NCI-H2081 treated with DMSO at 0.1 percent for 48 hours (cell line): ENCODE data around the gene KRTAP10-10.
"Not testable (repeated sequence)": the region's sequence is repeated elsewhere in the genome, so short reads cannot be mapped to it uniquely, and the experiment has no call there.

Experiments
- DNase-seq: peaks from one replicate; lab custom pipeline; 2025; lab: John Stamatoyannopoulos, UW

The KRTAP10-10 gene, protein sequence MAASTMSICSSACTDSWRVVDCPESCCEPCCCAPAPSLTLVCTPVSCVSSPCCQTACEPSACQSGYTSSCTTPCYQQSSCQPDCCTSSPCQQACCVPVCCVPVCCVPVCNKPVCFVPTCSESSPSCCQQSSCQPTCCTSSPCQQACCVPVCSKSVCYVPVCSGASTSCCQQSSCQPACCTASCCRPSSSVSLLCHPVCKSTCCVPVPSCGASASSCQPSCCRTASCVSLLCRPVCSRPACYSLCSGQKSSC

DNA sequence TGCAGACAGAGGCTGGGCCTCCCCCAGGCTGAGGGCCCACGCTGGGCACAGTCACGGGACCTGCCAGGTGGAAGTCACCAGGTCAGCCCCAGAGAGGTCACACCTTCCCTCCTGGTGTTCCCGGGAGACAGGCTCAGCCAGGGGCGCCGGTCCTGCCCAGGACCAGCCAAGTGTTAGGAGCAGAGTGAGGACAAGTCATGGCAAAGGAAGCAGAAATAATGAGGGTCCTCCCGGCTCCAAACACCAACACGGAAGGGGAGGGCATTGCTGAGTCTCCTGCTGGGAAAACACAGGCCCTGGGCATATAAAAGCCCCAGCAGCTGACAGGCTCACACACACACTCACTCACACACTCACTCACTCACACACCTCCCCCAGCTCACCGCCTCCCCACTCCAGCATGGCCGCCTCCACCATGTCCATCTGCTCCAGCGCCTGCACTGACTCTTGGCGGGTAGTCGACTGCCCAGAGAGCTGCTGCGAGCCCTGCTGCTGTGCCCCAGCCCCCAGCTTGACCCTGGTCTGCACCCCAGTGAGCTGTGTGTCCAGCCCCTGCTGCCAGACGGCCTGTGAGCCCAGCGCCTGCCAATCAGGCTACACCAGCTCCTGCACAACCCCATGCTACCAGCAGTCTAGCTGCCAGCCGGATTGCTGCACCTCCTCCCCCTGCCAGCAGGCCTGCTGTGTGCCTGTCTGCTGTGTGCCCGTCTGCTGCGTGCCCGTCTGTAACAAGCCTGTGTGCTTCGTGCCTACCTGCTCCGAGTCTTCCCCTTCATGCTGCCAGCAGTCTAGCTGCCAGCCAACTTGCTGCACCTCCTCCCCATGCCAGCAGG is at the start of gene KRTAP10-10:
Gene KRTAP10-10 (plus strand): TSS at position 339 of the 833 bp plus-strand sequence. CDS start 62 bp downstream, at position 401.
- no peak for DNase-seq

DNA sequence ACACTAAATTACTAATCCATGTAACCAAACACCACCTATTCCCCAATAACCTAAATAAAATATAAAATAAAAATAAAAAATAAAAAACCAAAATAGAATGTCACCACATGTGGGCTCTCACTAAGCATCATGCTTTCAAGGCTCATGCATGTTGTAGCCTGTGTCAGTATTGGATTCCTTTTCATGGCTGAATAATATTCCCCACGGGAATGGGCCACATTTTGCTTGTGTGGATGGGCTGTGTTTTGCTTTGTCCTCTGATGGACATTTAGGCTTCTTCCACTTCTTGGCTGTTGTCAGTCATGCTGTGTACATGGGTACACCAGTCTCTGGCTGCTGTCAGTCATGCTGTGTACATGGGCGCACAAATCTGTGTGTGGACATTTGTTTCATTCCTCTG is 48.1 kb upstream of the KRTAP10-10 start:
- no peak for DNase-seq

DNA sequence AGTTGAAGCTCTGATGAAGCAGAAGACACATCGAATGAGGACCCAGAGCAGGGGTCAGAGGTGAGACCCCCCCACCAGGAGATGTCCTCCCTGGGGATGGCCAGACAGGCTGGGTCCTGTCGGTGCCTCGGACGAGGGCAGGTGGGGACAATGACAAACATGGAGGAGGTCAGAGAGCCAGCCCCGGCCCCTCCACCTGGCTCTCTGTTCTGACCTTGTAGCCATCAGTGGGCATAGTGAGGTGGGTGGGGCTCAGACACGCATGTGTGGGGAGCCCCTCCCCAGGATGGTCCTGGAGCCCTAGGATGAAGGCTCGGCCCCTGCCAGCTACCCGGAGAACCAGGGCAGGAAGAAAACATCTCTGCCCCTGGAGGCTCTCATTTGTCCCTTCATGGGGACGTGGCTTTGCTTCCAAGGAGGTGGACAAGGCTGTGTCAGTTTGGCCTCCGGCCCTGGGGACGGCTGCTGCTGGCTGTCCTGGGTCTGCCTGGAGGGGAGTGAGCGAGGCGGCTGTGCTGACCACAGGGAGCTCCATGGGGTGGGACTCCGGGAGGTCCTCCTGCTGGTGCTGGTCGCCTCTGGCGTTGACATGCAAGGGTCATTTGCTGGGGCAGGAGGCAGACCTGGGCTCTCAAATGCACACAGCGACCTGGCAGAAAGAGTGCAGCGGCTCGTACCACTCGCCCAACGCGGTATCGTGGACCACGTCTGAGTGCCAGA is 47.4 kb upstream of the KRTAP10-10 start:
- no peak for DNase-seq

DNA sequence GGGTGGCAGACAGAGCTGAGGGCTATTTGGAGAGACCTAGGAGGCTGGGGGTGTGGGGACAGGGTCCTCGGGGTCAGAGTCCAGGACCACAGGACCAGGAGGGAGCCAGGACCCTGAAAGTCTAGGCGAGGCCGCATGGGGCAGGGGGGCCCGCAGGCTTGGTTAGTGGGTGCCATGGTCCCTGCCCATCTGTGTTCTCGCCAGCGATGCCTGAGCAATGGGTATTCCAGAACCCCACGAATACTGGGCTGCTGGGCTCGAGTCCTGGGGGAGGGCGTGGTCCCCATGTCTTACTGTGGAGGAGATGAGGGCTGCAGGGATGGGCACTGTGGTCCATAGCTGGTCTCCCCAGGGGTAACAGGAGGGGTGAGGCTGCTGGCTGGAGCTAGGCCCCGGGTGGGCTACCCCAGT is 46.8 kb upstream of the KRTAP10-10 start:
- DNase-seq = no peak

DNA sequence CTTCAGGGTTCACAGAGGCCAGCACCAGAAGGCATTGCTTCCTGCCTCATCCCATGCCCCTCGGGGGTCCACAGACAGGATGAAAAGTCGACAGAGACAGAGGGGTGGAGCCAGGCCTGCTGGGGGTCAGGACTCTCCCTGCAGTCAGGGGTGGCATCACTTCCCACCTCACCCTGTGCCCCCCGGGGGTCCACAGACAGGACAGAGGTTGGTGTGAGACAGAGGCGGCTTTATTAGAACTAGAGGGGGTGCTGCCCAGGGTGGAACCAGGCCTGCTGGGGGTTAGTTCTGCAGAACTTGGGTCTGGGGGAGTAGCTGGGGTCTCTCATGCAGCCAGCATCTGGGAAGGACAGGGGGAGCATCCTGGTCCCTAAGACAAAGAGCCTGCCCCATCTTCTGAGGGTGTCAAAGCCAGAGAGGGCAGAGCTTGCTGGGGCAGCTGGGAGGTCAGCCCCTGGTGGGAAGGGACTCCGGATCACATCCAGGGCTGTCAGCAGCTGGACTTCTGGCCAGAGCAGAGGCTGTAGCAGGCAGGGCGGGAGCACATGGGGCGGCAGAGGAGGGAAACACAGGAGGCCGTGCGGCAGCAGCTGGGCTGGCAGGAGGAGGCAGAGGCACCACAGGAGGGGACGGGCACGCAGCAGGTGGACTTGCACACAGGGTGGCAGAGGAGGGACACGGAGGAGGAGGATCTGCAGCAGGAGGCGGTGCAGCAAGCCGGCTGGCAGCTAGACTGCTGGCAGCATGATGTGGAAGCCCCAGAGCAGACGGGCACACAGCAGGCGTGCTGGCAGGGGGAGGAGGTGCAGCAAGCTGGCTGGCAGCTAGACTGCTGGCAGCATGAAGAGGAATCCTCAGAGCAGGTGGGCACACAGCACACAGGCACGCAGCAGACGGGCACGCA is 46.0 kb upstream of the KRTAP10-10 start:
- not testable (repeated sequence) for DNase-seq

DNA sequence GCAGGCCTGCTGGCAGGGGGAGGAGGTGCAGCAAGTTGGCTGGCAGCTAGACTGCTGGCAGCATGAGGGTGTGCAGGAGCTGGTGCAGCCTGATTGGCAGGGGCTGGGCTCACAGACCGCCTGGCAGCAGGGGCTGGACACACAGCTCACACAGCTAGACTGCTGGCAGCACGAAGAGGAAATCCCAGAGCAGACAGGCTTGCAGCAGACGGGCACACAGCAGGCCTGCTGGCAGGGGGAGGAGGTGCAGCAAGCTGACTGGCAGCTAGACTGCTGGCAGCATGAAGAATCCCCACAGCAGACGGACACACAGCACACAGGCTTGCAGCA is 45.4 kb upstream of the KRTAP10-10 start:
- DNase-seq = not testable (repeated sequence)

DNA sequence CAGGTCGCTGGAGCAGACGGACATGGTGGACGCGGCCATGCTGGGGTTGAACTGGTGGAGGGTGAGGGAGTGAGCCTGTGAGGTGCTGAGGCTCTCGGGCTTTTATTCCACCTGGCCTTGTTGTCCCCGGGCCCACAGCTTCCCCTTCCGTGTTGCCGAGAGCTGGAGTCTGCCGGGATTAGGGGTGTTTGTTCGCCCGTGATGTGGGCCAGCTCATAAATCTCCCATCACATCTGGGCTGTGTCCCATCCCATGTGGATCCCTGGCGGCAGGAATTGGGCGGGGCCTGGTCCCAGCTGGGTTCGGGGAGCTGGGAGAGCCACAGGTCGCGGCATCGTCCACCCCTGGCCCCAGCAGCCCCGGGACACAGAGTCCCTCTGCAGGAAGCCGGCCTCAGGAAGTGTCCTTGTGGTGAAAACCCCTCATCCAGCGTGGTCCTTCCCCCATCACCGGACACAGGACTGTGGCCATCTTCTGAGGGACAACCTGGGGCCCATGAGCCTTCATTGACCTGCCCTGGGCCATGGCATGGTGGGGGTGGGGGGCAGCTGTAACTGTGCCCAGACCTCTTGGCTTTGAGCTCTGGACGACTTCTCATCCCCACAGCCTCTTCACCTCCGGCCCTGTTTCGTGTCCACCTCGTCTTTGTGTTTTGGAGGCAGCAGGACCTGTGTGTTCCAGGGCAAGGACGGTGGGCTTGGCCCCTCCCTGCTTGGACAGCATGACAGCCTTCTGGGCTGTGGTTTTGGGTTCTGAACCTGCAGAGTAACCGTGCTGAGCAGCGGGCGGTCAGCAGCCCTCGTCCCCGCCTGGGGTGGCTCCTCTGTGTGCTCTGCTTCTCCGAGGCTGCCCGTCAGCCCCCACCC is 44.5 kb upstream of the KRTAP10-10 start, which contains the start of gene KRTAP10-6:
Gene KRTAP10-6 (minus strand): TSS at position 60 of the 866 bp plus-strand sequence. CDS start 21 bp downstream, at position 39.
- DNase-seq = no peak

DNA sequence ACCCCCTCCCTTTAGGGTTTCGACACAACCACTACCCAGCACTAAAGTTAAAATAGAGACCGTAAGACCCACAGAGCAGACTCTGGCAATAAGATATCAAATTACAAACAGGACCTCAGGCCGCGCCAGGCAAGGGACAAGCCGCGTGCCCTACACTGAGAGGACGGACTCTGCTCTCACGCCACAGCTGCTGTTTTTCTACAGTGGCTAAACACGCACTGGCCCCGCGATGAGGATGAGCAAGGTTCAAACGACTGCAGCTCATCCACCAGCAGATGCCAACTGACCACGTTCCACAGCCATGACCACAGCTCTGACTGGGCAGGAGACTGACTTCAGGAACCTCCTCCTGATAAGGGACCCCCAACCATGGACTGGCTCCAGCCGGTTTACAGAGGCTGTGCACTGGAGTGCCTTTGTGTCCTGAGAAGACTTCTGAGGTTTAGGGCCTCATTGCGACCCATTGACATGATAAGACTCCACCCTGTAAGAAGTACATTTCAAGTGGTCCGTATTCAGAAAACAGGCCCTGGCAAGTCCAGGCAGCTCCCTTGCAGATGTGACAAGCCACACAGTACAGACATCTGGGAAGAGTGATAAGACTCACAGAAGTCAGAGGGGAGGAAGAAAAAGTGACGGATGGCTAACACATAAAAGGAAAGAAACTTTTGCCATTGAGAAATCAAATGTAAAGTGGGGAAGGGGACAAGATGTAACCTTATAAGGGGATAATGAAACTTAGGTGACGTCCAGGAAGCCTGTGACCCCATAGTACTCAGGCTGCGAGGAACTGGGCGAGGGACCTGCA is 43.4 kb upstream of the KRTAP10-10 start:
- DNase-seq = no peak

DNA sequence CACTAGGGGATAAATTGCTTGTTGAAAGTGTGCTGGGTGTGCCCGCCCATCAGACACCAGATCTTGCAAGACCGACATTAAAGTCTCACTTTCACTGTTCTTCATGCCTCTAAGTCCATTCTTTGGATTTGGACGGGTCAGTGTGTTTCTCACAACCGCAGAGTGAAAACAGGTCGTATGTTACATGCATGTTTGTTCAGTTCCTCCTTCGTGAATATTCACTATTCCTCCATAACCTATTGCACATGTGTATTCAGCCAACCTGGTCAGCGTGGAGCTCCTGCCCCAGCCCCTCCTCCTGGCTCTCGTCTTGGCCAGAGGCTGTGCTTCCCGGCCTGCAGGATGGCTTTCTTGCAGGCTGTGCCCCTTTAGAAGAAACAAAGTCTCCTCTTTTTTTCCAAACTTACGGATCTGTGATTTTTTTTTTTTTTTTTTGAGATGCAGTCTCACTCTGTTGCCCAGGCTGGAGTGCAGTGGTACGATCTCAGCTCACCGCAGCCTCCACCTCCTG is 42.7 kb upstream of the KRTAP10-10 start:
- no peak for DNase-seq

DNA sequence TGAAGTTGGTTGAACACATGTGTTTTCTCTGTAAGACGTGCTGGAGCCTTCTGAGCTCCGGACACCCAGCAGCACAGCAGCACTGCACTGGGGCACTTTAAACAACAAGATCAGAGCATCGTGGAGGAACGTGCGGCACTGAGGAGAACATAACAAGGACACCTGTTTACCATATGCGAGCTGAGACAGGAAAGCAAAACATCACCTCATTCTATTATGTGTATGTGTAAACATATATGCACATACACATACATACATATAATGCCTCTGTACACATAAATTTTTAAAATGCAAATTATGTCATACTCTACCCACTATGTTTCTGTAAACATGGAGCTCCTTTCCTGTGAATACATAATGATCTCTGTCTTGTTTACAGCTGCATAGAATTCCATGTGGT is 41.6 kb upstream of the KRTAP10-10 start:
- no peak for DNase-seq

DNA sequence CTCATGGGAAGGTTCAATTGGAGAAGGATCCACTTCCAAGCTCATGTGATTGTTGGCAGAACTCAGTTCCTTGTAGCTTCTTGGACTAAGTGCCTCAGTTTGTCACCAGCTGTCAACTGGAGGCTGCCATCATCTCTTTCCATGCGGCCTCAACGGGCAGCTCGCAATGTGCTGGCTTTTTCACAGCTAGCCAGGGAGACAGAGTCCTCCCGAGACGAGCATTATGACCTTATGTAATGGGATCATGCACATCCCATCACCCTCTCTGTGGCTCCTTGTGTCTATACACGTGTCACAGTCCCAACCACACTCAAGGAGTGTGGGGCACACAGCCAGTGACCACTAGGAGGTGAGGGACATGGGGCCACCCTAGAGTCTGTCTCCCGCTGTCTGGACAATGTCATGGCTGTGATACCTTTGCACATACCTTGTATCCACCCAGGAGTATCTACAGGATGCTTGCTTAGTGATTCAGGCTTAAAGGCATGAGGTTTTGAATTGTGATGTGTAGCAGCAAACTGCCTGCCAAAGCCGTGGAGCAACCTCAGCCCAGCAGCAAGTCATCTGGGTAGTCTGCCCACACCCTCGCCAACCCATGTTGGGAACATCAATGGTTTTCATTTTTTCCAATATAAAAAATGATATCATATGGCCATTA is 41.0 kb upstream of the KRTAP10-10 start:
- no peak for DNase-seq

DNA sequence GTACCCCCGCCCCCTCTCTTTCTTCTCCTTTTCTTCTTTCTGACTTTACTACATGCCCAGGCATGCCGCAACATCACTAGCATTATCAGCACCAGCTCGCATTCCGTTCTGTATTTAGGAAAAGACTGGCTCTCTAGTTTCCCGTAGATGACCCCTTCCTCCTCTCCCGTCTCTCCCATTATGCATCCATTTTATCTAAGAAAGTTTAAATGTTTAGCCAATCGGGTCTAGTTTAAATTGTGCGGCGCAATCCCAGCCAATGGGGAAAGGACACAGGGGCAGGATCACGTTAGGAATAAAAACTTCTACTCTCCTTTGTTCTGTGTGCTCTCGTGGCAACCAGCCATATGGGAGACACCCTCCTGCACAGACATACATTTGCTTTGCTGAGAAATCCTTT is 39.1 kb upstream of the KRTAP10-10 start:
- DNase-seq = no peak

DNA sequence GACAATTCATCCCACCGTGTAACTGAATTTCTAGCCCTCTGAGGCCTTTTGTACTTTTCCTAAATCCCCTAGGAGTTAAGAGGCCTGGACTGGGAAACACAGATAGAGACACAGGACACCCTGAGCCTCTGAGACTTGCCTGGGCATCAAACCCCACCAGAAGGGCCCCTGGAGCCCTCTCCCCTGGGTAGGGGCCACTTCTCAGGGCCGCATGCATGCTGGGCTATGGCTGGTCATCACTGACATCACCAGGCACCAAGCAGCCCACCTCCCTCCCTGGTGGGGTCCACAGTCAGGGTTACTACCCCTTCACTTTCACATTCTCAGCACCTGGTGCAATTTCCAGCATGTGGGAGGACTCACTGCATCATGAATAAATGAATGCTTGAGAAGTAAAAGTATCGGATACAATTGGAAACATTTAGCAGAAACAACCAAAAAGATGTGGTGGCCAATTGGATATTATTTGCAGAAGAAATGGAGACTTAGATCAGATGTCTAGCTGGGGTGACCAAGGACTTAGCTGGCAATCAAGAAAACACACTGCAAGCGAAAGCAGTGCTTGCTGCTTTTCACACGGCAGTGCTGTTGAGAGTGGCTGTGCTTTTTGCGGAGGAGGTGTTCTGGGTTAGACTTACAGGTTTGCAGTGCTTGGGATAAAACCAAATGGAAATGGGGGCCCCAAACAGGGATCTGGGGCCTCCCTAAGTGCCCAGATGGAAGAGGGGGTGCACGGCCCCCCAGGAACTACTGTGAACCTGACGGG is 37.7 kb upstream of the KRTAP10-10 start:
- no peak for DNase-seq

DNA sequence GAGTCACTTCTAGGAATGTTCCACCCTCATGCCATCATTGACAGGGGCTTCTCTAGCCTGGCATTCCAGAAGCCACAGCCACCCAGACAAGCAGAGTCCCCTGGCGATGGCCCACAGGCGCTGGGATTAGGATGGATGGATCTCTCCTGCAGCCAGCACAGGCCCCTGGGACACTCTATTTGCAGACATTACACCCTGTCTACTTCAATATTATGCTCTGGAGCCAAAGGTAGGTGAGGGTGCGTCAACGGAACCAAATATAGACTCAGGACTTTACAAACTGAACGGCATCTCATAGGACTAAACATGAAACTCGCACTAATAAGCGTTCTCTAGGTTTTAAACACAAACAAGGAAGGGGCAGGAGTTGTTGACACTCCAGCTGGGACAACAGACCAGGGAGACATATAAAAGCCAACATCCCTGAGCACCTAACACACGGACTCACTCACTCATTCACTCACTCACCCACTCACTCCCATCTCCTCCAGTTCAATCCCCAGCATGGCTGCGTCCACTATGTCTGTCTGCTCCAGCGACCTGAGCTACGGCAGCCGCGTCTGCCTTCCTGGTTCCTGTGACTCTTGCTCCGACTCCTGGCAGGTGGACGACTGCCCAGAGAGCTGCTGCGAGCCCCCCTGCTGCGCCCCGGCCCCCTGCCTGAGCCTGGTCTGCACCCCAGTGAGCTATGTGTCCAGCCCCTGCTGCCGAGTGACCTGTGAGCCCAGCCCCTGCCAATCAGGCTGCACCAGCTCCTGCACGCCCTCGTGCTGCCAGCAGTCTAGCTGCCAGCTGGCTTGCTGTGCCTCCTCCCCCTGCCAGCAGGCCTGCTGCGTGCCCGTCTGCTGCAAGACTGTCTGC is 36.8 kb upstream of the KRTAP10-10 start, which contains the start of gene KRTAP10-7:
Gene KRTAP10-7 (plus strand): TSS at position 480 of the 861 bp plus-strand sequence. CDS start 25 bp downstream, at position 505.
- DNase-seq = not testable (repeated sequence)

DNA sequence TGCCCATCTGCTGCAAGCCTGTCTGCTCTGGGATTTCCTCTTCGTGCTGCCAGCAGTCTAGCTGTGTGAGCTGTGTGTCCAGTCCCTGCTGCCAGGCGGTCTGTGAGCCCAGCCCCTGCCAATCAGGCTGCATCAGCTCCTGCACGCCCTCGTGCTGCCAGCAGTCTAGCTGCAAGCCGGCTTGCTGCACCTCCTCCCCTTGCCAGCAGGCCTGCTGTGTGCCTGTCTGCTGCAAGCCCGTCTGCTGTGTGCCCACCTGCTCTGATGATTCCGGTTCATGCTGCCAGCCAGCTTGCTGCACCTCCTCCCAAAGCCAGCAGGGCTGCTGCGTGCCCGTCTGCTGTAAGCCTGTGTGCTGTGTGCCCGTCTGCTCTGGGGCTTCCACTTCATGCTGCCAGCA is 36.1 kb upstream of the KRTAP10-10 start:
- DNase-seq = not testable (repeated sequence)

DNA sequence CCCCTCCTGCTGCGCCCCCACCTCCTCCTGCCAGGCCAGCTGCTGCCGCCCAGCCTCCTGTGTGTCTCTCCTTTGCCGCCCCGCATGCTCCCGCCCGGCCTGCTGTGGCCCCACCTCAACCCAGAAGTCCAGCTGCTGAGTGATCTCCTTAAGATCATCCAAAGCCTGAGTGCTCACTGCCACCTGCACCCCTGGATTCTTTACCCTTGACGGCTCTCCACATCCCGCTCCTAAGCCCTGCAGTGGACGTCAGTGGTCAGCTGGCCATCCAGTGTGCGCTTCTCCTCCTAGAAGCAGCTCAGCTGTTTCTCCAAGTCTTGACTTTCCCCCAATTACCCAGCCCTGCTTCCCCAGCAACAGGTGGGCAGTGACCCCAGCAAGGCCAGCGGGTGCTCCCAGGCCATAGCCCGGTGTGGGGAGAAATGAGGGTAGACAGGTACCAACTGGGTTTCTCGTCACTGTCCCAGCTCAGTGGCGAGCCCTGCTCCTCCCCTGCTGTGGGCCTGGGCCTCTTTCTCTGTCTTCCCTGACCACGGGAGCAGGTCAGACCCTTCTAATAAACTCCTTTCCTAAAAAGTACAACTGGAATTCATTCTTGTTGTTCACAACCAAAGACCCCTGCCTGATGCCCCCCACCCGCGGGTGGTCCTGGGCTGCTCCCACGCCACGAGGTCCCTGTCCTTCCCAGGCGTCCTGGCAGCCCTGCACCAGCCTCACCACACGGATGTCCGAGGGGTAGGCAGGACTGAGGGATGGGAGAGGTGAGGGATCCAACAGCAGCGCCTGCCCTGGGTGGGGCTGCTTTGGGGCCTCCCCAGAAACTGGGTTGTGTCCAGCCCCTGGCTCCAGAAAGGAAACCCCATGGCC is 35.3 kb upstream of the KRTAP10-10 start:
- no peak for DNase-seq
